Measurements from ENCODE around the gene PPT2. TPM values are rescaled to one million over a fixed set of nuclear protein-coding genes. Genes with fewer than 3 reads are reported as not detected.

The PPT2 gene
- total and polyA plus RNA-seq, 2 of the 13 experiments (the other 11 are each of a cell fraction or from before 2014, with no cell fraction given), result 39.2 to 61.8 TPM

GRCh38 chr6:32170294-32170693 lies 16.4 kb downstream of the PPT2 start:
- ChIA-PET CTCF (ENCODE audit: low intra/inter-chr PET ratio, low total read pairs) (no interaction called here), POLR2A (no interaction called here)
- H3K79me2 ChIP-seq (ENCODE audit: insufficient read depth, low read length), result peaks cover 31% of the 10 kb centered on the region
- no peak overlapping the region for H3K4me2 ChIP-seq (ENCODE audit: low read depth, low read length)
- BruUV-seq (replicated peaks), result no TSS peak
- H3K27ac ChIP-seq (ENCODE audit: extremely low read length, insufficient read depth, low read length), result no peak overlapping the region
- in situ Hi-C loops (cut with HindIII; ENCODE audit: extremely low pct_ligation_motif_present, low pct_unique_long_range_greater_than_20kb), result no loop called here
- no peak for ATAC-seq
- intact Hi-C loops (cut with micrococcal nuclease; ENCODE audit: unreplicated experiment), result no loop called here
- no peak overlapping the region for H3K4me3 ChIP-seq (replicated peaks in 1 of 3; ENCODE audit: insufficient read depth in 1 of 3, low read depth in 2 of 3, low read length in 3 of 3)
- no peak for TF ChIP-seq ZNF501 (CRISPR knock-in tag; IDR thresholded peaks at IDR 0.05)
- no peak for TF ChIP-seq ZNF883 (CRISPR knock-in tag; IDR thresholded peaks at IDR 0.05; ENCODE audit: not compliant biosample characterization)
- no peak for TF ChIP-seq ZFP41 (CRISPR knock-in tag; IDR thresholded peaks at IDR 0.05; ENCODE audit: borderline replicate concordance)
- no peak for TF ChIP-seq TCF7 (IDR thresholded peaks at IDR 0.05; ENCODE audit: low read depth)
- TF ChIP-seq FUBP1 (CRISPR knock-in tag; IDR thresholded peaks at IDR 0.05; ENCODE audit: borderline replicate concordance), result no peak
- no peak for TF ChIP-seq BRD4 (CRISPR knock-in tag; IDR thresholded peaks at IDR 0.05)
- TF ChIP-seq ZNF687 (CRISPR knock-in tag; IDR thresholded peaks at IDR 0.05), result 0 out of 2 replicates have a peak, but pooled peaks have one; percentile 13
- TF ChIP-seq NR2C2 (CRISPR knock-in tag; IDR thresholded peaks at IDR 0.05; ENCODE audit: borderline replicate concordance), result no peak
- peaks cover 30% of the 10 kb centered on the region for H3K4me1 ChIP-seq (ENCODE audit: insufficient read depth, low read length)
- DNase-seq (ENCODE audit: low spot score), result no peak
- no peaks in the 10 kb centered on the region for H4K20me1 ChIP-seq (ENCODE audit: insufficient read depth, low read length)
- over 99% methylated on average over 11 of the region's 11 CpGs for WGBS (ENCODE audit: low lambda C conversion rate)
- no peaks in the 10 kb centered on the region; a peak in 1 of 5 replicates for H3K27me3 ChIP-seq (ENCODE audit: control insufficient read depth in 1 of 2, insufficient read depth in 2 of 2, low read length in 2 of 2)
- no peak overlapping the region for H2AFZ ChIP-seq (ENCODE audit: low read length)
- peaks cover 18 to 52% of the 10 kb centered on the region in 2 experiments for H3K36me3 ChIP-seq (replicated peaks in 1 of 2; ENCODE audit: control insufficient read depth in 1 of 2, insufficient read depth in 2 of 2, low read length in 2 of 2)
- H3K9ac ChIP-seq (ENCODE audit: insufficient read depth, low read depth, low read length), result no peak overlapping the region
- no peak for FAIRE-seq
- H3K9me3 ChIP-seq (ENCODE audit: low read length), result no peaks in the 10 kb centered on the region
